Fibroblast of peridontal ligament (primary cell): ENCODE measurements around the gene GJA4.
"Not testable (repeated sequence)": the region's sequence is repeated elsewhere in the genome, so short reads cannot be mapped to it uniquely, and the experiment has no call there.

Source experiments
- DNase-seq: peaks from one replicate; pipeline ENCODE4 v3.0.0-alpha.2; 2010; ENCODE audit errors: extremely low read depth

GJA4 gene

DNA sequence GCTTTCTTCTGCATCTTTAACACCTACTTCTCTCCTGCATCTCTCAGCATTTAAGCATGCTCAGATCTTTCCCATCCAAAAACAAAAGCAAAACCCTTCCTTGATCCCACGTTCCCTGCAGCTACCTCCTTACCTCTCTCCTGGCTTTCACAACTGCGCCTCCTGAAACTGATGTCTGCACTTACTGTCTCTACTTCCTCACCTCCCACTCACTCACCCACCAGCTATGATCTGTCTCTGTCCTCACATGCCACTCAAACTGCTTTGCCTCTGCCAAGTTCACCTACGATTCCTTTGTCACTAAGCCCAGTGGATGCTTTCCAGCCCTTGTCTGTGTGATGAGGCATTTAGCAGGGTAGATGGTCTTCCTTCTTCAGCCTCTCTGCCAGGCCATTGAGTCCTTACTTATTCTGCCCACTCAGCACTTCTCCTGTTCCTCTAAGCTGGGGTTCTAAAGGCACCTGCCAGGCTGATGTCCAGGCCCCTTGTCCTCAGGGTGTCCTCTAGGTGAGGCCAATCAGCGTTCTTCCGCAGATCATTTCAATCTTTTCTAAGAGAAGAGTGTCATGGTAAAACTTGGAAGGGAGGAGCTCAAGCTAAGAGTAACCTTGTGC is 21.8 kb upstream of the GJA4 start:
- no peak for DNase-seq

DNA sequence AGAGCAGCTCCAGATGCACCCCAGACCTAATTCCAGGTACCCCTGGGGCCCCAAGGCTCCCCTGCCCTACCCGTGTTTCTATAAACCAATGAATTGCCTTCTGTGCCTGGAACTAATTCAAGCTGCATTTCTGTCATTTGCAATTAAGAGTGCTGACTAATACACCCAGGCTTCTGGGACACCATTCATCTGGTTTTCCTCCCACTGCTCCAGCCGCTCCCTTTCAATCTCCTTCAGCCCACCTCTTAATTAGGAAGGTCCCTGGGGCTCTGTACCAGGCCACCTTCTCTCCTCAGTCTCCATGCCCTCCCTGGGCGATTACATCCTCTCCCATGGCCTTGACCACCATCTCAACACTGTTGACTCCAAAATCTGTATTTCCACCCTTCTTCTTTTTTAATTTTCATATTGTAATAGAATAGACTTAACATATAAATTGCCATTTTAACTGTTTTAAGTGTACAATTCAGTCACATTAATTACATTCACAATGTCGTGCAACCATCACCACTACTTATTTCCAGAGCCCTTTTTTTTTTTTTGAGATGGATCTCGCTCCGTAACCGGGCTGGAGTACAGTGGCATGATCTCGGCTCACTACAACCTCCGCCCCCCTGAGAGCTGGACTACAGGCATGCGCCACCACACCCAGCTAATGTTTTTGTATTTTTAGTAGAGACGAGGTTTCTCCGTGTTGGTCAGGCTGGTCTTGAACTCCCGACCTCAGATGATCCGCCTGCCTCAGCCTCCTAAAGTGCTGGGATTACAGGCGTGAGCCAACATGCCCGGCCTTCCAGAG is 21.0 kb upstream of the GJA4 start:
- no peak for DNase-seq

DNA sequence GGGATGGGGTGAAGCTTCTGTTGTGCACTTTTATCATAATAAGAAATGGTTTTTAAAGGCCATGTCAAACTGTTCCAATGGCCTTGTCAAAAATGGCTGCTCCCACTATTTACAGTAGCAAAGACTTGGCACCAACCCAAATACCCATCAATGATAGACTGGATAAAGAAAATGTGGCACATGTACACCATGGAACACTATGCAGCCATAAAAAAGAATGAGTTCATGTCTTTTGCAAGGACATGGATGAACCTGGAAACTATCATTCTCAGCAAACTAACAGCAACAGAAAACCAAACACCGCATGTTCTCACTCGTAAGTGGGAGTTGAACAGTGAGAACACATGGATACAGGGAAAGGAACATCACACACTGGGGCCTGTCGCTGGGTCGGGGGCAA is 19.7 kb upstream of the GJA4 start:
- not testable (repeated sequence) for DNase-seq

DNA sequence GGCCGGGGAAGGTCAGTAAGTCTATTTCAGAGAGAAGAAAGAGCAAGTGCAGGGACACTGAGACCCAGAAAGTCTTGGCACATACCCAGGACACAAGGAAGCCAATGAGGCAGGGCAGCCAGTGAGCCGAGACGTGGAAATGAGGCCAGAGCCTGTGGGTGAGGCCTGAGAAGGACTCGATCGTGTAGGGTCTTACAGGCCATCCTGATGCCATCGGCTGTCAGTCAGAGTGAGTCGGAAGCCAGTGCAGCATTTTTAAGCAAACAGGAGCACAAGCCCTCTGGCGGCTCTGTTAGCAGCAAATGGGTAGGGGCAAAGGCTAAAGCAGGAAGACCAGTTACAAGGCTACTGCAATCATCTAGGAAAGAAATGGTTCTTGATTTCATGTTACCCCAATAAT is 17.8 kb upstream of the GJA4 start:
- no peak for DNase-seq

DNA sequence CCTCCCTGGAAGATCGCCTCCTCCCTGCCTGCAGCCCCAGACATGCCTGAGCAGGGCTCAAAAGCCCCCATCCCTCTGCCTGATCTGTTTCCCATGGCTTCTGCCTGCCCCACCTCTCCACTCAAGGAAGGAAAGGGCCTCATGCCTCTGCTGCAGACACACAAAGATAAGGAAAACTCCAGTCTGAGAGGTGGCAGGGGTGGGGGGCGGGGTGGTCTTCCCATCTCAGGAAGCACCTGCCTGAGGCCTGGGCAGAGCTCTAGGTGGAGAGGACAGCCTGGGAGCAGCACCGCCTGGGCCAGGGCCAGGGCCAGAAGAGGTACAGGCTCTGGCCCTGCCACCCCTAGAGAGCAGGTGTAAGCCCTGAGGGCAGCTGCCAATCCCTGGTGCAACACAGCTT is 15.9 kb upstream of the GJA4 start:
- no peak for DNase-seq

DNA sequence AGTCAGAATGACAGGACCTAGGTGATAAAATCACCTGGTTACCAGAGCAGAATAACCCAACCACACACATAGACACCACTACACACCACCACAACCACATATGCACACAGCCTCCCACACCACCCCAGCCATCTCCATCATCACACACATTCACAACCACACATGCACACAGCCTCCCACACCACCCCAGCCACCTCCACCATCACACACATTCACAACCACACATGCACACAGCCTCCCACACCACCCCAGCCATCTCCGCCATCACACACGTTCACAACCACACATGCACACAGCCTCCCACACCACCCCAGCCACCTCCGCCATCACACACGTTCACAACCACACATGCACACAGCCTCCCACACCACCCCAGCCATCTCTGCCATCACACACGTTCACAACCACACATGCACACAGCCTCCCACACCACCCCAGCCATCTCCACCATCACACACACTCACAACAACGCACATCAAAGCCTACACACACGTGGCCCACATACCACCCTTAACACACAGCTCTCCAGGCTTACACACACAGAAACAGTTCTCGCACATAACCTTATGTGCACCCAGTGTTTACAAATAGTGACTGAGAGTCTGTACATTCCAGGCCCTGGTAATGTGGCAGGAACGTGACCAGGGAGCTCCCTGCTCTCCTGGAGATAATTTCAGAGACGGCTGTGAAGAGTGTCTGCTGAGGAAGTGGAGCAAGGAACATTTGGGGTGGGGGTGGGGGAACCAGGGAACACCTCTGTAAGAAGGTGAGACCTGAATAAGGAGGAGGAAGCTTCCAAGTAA is 15.1 kb upstream of the GJA4 start:
- no peak for DNase-seq

DNA sequence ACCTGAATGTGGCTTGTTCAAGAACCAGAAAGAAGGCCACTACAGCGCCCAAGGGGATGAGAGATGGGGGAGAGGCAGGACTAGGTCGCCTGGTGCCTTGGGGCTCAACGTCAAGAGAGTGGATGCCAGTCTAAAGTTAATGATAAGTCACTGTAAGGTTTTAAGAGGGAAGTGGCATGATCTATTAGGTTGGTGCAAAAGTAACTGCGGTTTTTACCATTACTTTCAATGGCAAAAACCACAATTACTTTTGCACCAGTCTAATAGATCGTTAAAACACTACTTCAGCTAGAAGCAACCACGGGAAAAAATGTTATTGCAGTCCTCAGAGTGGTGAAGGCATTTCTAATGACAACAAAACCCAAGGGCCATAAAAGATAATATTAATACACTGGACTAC is 14.4 kb upstream of the GJA4 start:
- no peak for DNase-seq

DNA sequence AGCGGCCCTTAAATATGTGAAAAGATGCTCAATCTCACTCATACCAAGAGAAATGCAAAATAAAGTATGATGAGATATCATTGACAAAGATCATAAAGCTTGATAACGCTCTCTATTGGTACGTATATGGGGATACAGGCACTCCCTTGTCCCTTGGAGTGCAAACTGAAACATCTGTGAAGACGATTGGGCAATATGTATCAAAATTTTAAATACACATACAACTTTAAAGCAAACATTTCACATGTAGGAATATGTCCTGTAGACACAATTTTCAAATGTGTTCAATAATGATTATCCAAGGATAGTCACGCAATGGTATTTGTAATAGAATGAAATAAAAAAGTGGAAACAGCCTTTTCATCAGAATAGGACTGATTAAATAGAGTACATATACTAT is 13.8 kb upstream of the GJA4 start:
- no peak for DNase-seq

DNA sequence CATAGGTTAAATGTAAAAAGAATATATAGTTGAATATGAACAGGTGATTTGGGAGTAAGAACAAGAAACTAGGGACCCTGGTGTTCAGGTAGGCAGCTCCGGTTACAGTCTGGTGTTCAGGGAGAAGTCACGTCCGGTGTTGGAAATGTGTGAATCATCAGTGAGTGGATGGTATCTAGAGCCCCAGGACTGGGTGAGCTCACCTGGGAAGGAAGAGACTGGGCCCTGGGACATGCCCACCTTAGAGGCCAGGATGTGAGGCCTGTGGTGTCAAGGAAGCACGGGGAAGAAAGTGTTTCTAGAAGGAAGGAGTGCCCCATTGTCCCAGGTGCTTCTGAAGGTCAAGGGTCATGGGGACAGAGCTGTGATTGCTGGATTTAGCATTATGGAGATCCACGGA is 13.3 kb upstream of the GJA4 start:
- DNase-seq = no peak

DNA sequence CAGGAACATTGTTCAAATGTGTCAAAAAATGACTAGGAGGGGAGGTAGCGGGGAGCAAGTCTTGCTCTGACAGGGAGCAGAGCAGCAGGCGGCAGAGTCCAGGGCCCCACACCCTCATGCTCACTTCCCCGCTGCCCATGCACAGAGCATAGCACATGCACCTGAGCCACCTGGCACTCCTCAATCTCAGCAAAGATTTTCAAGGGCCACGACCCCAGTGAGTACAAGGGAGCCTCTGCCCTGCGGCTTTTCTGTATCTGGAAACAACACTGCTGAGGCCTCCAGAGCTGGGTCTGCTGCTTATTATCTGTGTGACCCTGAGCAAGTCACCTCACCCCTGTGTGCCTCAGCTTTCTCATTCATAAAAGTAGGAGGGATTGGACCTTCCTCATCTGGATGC is 12.8 kb upstream of the GJA4 start:
- DNase-seq = no peak

DNA sequence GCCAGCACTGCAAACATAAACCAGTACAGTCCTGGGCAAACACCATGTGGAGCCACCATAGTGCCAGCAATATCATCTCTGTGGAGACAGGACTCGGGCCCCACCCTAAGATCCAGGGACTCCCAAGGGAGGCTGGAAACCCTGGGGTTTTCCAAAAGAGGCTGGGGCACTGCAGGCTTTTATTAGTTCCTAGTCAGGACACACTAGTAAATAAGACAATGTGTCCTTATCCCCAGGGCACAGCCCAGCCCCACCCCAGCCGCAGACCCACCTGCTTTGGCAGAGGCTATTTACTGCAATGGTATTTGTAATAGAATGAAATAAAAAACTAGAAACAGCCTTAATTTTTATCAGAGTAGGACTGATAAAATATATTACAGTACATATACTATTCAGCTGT is 12.3 kb upstream of the GJA4 start:
- no peak for DNase-seq

DNA sequence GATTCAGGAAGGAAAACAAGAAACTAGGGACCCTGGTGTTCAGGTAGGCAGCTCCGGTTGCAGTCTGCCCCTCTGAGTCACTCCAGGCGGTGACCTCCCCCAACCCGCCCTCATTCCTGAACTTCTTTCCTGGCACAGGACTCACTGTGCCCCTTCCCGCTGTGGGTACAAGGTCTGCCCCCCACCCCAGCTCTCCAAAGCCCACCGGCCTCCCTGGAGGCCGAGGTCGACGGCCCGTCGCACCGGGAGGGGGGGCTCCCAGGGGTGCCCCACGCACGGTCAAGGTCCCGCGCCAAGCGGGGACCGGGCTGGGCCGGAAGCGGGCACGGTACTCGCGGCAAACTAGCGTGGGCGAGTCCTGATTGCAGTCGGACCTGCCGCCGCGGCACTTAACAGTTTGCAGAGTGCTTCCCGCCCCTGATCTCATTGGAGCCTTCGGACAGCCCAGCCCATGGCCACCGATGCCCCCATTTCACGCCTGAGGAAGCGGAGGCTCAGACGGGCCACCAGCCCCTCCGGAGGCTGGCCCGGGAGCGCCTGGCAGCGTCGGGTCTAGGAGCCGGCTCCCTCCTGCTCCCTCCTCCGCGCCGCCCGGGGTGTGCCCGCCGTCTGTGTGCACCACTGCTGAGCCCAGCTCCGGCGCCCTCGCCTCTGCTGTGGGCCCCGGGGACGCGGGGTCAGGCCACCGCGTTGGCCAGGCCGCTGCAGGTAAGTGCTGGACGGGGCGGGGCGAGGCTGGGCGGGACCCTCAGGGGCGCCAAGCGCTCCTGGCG is 11.5 kb upstream of the GJA4 start, which contains the start of gene GJB3:
Gene GJB3 (plus strand): TSS at position 144 of the 773 bp plus-strand sequence. CDS start 3,549 bp downstream, outside the sequence.
- no peak for DNase-seq

DNA sequence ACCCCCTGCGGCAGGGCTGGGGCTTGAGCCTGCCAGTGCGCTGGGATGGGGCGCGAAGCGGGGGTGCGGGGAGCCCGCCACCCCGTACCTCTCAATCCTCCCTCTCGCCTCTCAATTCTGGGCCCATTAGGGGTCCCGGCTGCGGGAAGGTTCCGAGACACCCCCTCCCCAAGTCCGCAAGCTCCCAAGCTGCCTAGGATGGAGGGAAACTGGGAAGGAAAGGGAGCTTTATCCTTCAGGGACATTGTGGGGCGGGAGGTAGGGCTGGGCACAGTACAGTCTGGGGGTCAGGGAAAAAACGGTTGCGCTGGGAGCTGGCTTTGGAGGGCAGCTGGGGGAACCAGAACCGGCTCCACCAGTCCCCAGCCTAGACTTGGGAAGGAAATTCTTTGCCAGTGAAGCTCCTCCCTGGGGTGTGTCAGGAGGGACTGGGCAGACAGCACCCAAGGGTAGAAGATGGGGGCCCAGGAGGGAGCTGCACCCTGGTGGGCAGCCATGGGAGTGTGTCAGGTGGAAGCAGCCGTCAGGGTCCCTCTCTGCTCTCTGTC is 10.9 kb upstream of the GJA4 start:
- no peak for DNase-seq

DNA sequence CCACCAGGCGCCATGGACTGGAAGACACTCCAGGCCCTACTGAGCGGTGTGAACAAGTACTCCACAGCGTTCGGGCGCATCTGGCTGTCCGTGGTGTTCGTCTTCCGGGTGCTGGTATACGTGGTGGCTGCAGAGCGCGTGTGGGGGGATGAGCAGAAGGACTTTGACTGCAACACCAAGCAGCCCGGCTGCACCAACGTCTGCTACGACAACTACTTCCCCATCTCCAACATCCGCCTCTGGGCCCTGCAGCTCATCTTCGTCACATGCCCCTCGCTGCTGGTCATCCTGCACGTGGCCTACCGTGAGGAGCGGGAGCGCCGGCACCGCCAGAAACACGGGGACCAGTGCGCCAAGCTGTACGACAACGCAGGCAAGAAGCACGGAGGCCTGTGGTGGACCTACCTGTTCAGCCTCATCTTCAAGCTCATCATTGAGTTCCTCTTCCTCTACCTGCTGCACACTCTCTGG is 8.0 kb upstream of the GJA4 start:
- DNase-seq = no peak

DNA sequence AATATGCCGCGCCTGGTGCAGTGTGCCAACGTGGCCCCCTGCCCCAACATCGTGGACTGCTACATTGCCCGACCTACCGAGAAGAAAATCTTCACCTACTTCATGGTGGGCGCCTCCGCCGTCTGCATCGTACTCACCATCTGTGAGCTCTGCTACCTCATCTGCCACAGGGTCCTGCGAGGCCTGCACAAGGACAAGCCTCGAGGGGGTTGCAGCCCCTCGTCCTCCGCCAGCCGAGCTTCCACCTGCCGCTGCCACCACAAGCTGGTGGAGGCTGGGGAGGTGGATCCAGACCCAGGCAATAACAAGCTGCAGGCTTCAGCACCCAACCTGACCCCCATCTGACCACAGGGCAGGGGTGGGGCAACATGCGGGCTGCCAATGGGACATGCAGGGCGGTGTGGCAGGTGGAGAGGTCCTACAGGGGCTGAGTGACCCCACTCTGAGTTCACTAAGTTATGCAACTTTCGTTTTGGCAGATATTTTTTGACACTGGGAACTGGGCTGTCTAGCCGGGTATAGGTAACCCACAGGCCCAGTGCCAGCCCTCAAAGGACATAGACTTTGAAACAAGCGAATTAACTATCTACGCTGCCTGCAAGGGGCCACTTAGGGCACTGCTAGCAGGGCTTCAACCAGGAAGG is 7.4 kb upstream of the GJA4 start:
- DNase-seq = no peak

DNA sequence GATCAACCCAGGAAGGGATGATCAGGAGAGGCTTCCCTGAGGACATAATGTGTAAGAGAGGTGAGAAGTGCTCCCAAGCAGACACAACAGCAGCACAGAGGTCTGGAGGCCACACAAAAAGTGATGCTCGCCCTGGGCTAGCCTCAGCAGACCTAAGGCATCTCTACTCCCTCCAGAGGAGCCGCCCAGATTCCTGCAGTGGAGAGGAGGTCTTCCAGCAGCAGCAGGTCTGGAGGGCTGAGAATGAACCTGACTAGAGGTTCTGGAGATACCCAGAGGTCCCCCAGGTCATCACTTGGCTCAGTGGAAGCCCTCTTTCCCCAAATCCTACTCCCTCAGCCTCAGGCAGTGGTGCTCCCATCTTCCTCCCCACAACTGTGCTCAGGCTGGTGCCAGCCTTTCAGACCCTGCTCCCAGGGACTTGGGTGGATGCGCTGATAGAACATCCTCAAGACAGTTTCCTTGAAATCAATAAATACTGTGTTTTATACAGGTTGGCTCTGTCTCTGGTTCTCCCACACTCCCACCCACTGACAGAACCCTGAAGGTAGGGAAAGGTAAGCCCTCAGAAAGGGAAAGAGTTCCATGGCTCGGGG is 6.8 kb upstream of the GJA4 start:
- DNase-seq = no peak

DNA sequence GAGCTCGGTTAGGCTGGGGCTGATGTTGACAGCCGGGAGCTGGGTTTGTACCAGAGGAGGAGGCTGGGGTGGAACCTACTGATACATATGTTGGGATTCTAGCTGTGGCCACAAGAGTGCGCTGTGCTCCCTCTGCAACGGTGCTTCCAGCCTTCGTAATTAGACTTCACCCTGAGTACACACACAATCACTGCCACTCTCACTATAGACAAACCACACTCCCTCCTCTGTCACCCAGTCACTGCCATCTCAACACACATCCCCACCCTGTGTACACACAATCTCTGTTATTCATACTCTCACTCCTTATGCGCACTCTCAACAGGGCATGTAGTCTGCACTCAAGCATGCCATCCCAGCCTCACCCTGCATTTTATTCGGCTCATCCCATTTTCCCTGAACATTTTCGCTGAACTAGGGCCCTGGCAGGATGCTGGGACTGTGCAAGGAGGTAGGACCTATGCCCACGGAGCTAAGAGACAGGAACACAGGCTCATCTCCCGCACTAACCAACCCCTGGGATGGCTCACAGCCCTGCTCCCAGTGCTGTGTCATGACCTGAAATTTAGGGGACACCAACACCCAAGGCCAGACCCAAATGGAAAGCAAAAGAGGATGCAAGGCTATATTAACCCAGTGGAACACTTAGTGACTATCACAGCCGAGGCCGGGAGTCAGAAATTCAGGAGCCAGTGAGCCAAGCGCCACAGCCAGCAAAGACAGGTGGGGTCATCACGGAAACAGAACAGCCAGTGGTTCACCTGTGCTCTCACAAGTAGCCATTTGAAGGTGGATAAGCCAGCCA is 6.1 kb upstream of the GJA4 start:
- DNase-seq = peak; percentile 75

DNA sequence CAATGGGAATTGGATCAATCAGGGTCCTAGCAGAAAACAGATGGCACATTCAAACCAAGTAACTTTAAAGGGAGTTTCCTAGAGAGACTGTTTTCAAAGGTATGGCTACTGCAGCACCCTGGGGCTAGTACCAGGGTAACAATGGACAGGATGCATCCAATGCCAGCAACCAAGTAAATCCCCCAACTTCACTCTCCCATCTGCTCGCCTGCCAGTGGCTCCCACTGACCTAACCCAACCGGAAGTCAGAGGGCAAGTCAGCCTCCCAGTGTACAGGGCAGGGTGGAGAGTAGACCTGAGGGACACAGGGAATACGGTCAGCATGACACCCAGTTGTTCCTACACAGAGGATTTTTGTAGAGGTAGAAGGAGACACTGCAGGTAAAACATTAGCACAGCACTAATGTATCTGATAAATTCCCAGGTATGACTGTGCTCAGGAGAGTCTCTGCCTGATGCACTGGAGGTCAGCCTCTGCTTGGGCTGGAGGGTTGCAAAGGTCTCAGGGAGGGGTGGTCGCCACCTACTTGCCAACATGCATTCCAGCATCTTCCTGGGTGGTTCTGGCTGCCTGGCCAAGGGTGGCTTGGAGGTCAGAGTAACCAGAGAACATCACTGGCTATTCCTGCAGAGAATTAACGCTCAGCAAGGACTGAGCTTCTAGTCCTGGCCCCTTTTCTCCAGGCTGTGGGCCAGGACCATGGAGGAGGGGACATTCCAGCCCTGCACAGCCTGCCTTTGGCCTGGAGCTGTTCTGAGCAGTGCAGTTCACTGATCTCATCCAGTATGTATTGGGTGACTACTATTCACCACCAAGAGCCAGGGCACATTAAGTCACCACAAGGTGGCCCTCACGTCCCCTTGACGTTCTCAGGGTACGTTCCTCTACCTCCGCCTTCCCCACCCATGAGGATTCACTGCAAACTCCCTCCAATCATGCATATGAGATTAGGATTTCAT is 5.1 kb upstream of the GJA4 start:
- peak; percentile 36 for DNase-seq

DNA sequence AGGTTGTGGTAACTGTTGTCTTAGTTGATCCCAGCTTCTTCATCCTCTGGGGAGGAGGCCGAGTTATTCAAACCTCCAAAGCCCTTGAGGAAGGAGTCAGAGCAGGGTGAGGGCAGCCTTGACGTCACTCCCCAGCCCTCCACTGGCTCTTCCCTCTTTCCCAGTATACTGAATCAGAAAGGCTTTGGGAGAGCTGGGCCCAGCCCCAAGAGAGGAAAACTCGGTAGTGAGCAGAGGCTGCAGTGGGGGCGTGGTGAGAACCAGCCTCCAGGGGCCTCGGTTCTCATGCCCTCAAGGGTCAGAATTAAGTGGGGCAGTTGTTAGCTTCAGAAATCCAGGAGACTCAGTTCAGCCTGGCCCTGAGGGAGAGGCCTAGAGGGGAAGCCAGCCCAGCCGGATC is 1.8 kb upstream of the GJA4 start:
- DNase-seq = peak; percentile 25
